ACC112 (cell line): ENCODE data around the gene COL23A1.
A peak's percentile ranks its signal among the peaks of the same experiment; 100 is the strongest.

Experiments
- H2AFZ ChIP-seq: fragments of 200-600 bp; sonication (generic); one replicate; pipeline ENCODE4 v1.6.0; 2017; ENCODE audit warnings: antibody characterized with exemption, low read length; ENCODE audit not compliant: unreplicated experiment
- H3K27ac ChIP-seq: fragments of 200-600 bp; sonication (generic); 2 replicates; pipeline ENCODE4 v1.5.1; 2014; ENCODE audit warnings: low read depth, mild to moderate bottlenecking, antibody characterized with exemption, low read length, moderate library complexity
- H3K27me3 ChIP-seq: fragments of 200-600 bp; sonication (generic); 2 replicates; pipeline ENCODE4 v1.6.1; 2014; ENCODE audit warnings: mild to moderate bottlenecking, antibody characterized with exemption, low read length, moderate library complexity, mixed read lengths; ENCODE audit not compliant: insufficient read depth
- H3K36me3 ChIP-seq: fragments of 200-600 bp; sonication (generic); 2 replicates; pipeline ENCODE4 v1.6.1; 2016; ENCODE audit warnings: mild to moderate bottlenecking, antibody characterized with exemption, low read length, moderate library complexity, mixed read lengths; ENCODE audit not compliant: insufficient read depth
- H3K4me1 ChIP-seq: fragments of 200-600 bp; sonication (generic); one replicate; pipeline ENCODE4 v1.6.1; 2016; ENCODE audit warnings: low read length, mixed read lengths; ENCODE audit not compliant: insufficient read depth, unreplicated experiment, control insufficient read depth
- H3K4me3 ChIP-seq: fragments of 200-600 bp; sonication (generic); 2 replicates; pipeline ENCODE4 v1.5.1; 2014; ENCODE audit warnings: mild to moderate bottlenecking, low read depth, low read length
- H3K79me2 ChIP-seq: fragments of 200-600 bp; sonication (generic); one replicate; pipeline ENCODE4 v1.6.0; 2016; ENCODE audit warnings: low read length; ENCODE audit not compliant: control insufficient read depth, unreplicated experiment, insufficient read depth

The COL23A1 gene

DNA sequence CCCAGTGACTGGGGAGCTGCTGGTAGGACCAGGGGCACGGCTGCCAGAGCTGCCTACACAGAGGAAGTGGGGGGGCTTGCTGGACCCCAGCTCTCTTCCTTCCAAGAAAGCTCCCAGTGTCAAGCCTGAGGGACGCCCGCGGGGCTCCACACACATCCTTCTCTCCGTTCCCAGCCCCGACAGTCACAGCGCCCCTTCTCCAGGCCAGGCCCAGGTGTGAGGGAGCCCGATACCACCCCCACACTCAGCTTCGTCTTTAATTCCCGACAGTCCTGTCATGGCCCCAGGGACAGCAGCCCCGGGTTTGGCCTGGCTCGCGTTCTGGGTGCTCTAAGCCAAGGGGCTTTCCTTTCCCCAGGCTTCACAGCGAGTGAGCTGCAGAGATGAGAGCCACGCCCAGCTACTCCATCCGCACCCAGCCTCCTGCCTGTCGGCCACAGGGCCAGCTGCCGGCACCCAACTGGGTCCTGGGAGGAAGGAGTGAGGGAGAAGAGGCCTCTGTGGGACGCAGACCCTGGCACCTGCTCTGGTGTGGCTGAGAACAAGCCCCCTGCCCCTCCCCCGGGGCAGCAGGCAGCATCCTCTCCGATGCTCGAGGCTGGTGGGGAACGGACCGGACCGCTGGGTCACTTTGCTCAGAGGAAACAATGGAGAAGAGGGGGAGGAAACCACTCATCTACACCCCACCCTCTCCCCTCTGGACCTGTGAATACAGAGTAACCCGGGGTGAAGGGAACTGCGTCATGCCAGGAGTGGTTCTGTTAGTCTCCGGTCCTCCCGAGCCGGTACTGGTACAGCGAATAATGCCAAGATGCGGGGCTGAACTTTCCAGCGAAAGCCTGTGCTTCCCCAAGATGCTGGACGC, 303.7 kb downstream of the COL23A1 start:
- H3K79me2 ChIP-seq, result no peaks in the 10 kb centered on the region
- H2AFZ ChIP-seq, result no peak overlapping the region
- H3K4me1 ChIP-seq, result no peaks in the 10 kb centered on the region
- no peaks in the 10 kb centered on the region for H3K36me3 ChIP-seq
- H3K27ac ChIP-seq, result no peak overlapping the region
- peaks cover 65% of the 10 kb centered on the region for H3K27me3 ChIP-seq
- no peak overlapping the region for H3K4me3 ChIP-seq

- Histone ChIP-seq H3K79me2 (no peaks in the 10 kb centered on the region), H3K27me3 (peaks cover 57% of the 10 kb centered on the region), H3K36me3 (no peaks in the 10 kb centered on the region), H3K4me1 (no peaks in the 10 kb centered on the region), H3K27ac (no peak overlapping the region), H2AFZ (no peak overlapping the region), H3K4me3 (no peak overlapping the region)
Measured at GRCh38 chr5:178285399-178286225, 304.6 kb downstream of the COL23A1 start.

DNA sequence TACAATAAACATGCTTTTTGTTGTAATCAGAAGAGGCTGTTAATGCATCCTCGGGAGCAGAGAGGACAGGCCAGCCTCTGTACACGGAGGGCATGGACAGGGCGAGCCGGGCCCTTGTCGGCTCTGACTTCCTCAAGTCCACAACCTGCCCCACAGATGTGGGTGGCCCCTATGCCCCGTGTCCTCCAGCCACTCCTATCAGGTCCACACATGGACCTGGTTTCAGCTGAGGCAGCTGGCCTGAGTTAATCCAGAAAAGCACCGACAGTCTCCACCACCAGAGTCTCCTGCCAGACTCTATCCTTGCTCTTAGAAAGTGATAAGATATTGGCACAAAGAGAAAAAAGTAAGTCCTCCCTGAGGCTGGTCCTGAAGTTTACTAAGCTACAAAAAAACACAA, 305.2 kb downstream of the COL23A1 start:
- no peaks in the 10 kb centered on the region for H3K4me1 ChIP-seq
- H3K36me3 ChIP-seq, result no peaks in the 10 kb centered on the region
- H3K4me3 ChIP-seq, result no peak overlapping the region
- H3K27me3 ChIP-seq, result peaks cover 51% of the 10 kb centered on the region
- no peak overlapping the region for H3K27ac ChIP-seq
- H3K79me2 ChIP-seq, result no peaks in the 10 kb centered on the region
- H2AFZ ChIP-seq, result no peak overlapping the region

- Histone ChIP-seq H3K4me3 (no peak overlapping the region), H3K27me3 (peaks cover 46% of the 10 kb centered on the region), H3K79me2 (no peaks in the 10 kb centered on the region), H3K36me3 (no peaks in the 10 kb centered on the region), H3K4me1 (no peaks in the 10 kb centered on the region), H3K27ac (no peak overlapping the region), H2AFZ (no peak overlapping the region)
Measured at GRCh38 chr5:178284093-178284675, 306.0 kb downstream of the COL23A1 start.

GRCh38 chr5:178283520-178283919, 306.7 kb downstream of the COL23A1 start:
- Histone ChIP-seq H3K27ac (no peak overlapping the region), H3K36me3 (no peaks in the 10 kb centered on the region), H3K27me3 (peaks cover 45% of the 10 kb centered on the region), H3K4me1 (no peaks in the 10 kb centered on the region), H3K4me3 (no peak overlapping the region), H3K79me2 (no peaks in the 10 kb centered on the region), H2AFZ (no peak overlapping the region)

DNA sequence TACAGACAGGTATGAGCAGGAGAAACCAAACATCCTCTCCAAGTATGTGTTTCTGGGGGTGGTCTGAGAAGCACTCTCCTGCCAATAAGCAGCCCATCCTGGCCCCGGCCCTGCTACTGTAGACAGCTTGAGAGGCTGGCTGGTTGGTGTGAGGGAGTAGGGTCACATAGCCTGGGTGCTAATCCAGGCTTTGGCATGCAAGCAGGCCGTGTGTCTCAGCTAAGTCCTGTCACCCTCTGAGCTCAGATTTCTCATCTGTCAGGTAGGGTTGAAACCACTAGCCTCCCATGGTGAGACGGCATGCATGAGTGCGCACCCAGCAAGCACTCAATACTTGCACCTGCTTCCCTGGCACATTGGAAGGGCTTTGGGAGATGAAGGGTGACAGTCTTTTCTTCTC, 307.8 kb downstream of the COL23A1 start:
- Histone ChIP-seq H3K4me1 (no peaks in the 10 kb centered on the region), H3K79me2 (no peaks in the 10 kb centered on the region), H3K36me3 (no peaks in the 10 kb centered on the region), H3K27ac (no peak overlapping the region), H2AFZ (no peak overlapping the region), H3K4me3 (no peak overlapping the region), H3K27me3 (peaks cover 45% of the 10 kb centered on the region)

GRCh38 chr5:178281331-178281730, 308.9 kb downstream of the COL23A1 start:
- no peak overlapping the region for H3K4me3 ChIP-seq
- H3K36me3 ChIP-seq, result no peaks in the 10 kb centered on the region
- H3K4me1 ChIP-seq, result no peaks in the 10 kb centered on the region
- H3K79me2 ChIP-seq, result no peaks in the 10 kb centered on the region
- peaks cover 47% of the 10 kb centered on the region for H3K27me3 ChIP-seq
- no peak overlapping the region for H2AFZ ChIP-seq
- H3K27ac ChIP-seq, result no peak overlapping the region

DNA sequence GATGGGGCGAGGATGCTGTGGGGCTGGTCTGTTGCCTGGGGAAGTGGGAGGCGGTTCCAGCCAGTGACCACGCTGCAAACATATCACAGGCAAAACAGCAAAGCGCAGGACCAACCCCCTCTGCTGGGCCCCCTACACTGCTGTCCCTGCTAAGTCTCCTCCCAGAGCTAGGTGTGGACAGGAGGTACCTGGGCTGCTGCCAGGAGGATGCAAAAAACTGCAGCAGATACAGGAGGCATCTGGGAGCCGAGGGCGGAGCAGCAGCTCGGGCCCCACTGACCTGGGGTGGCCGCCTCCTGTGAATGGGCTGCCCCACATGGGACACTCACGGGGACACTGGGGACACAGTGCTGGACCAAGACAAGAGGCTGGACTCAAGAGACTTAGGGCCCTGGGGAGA, 309.6 kb downstream of the COL23A1 start:
- peaks cover 48% of the 10 kb centered on the region for H3K27me3 ChIP-seq
- H3K27ac ChIP-seq, result no peak overlapping the region
- H2AFZ ChIP-seq, result no peak overlapping the region
- no peak overlapping the region for H3K4me3 ChIP-seq
- no peaks in the 10 kb centered on the region for H3K4me1 ChIP-seq
- no peaks in the 10 kb centered on the region for H3K36me3 ChIP-seq
- no peaks in the 10 kb centered on the region for H3K79me2 ChIP-seq

GRCh38 chr5:178279723-178280438, 310.3 kb downstream of the COL23A1 start:
- Histone ChIP-seq H3K27ac (no peak overlapping the region), H3K4me3 (peak overlapping the region; percentile 42; the same call in 1 of the 2 replicates), H2AFZ (no peak overlapping the region), H3K27me3 (peaks cover 48% of the 10 kb centered on the region), H3K79me2 (no peaks in the 10 kb centered on the region), H3K36me3 (no peaks in the 10 kb centered on the region), H3K4me1 (no peaks in the 10 kb centered on the region)

GRCh38 chr5:178279026-178279722, 311.0 kb downstream of the COL23A1 start:
- Histone ChIP-seq H3K4me1 (no peaks in the 10 kb centered on the region), H3K27me3 (peaks cover 47% of the 10 kb centered on the region), H2AFZ (no peak overlapping the region), H3K36me3 (no peaks in the 10 kb centered on the region), H3K4me3 (no peak overlapping the region), H3K27ac (no peak overlapping the region), H3K79me2 (no peaks in the 10 kb centered on the region)
